OCI-LY3 (cell line): Measurements from ENCODE around the gene FOXJ3.

Source experiments
- CTCF ChIP-seq: fragments of 200-600, 300-600 bp; sonication (generic); IDR thresholded peaks from 2 replicates; pipeline ENCODE4 v1.5.1; 2014; ENCODE audit warnings: antibody characterized with exemption, low read length, low read depth
- EZH2phosphoT487 ChIP-seq: fragments of 200-600 bp; shearing (Covaris generic); IDR thresholded peaks from 2 replicates; pipeline ENCODE4 v1.6.1; 2018; ENCODE audit warnings: antibody characterized with exemption, mixed run types, low read depth

- TF ChIP-seq CTCF (no peak), EZH2phosphoT487 (no peak)
Observed at GRCh38 chr1:42144711-42145388, 190.2 kb downstream of the FOXJ3 start.
